ENCODE data around the gene NLRC3.

The NLRC3 gene

DNA sequence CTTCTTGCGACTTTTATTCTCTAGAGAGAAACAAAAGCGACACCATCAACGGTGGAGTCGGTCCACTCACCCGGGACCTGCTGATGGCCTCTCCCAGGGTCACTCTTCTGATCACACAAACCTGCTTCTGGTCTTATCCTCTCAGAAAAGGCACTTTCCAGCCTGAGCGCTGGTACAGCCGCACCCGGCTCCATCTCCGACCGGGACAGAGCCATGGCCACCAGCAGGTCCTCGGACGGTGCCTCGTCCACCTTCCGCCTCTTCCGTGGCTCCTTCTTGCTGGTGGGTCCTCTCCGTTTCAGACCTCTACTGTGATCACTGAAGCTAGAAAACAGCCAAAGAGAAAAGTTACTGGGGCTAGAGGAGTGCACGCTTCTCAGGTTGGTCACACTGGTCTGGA lies 20.5 kb upstream of the NLRC3 start:
- Histone ChIP-seq H3K79me2 (ENCODE audit: control insufficient read depth, insufficient read depth, low read length, unreplicated experiment) (no peaks in the 10 kb centered on the region), H3K36me3 (ENCODE audit: insufficient read depth, low read length) (peaks cover 11% of the 10 kb centered on the region; the same call in 1 of the 2 replicates), H2AFZ (ENCODE audit: low read length, unreplicated experiment) (no peak overlapping the region), H3K4me1 (ENCODE audit: control insufficient read depth, insufficient read depth, low read length, unreplicated experiment) (no peaks in the 10 kb centered on the region), H3K27ac (ENCODE audit: low read depth, low read length) (no peak overlapping the region), H3K27me3 (ENCODE audit: insufficient read depth, low read length) (no peaks in the 10 kb centered on the region), H3K4me3 (ENCODE audit: low read depth, low read length) (no peak overlapping the region)

- Histone ChIP-seq H3K79me2 (ENCODE audit: control insufficient read depth, insufficient read depth, low read length, unreplicated experiment) (no peaks in the 10 kb centered on the region), H3K4me3 (ENCODE audit: low read depth, low read length) (no peak overlapping the region), H2AFZ (ENCODE audit: low read length, unreplicated experiment) (no peak overlapping the region), H3K4me1 (ENCODE audit: control insufficient read depth, insufficient read depth, low read length, unreplicated experiment) (no peaks in the 10 kb centered on the region), H3K27ac (ENCODE audit: low read depth, low read length) (no peak overlapping the region), H3K36me3 (ENCODE audit: insufficient read depth, low read length) (peaks cover 11% of the 10 kb centered on the region; the same call in 1 of the 2 replicates), H3K27me3 (ENCODE audit: insufficient read depth, low read length) (no peaks in the 10 kb centered on the region)
These were observed 20.0 kb upstream of the NLRC3 start for GRCh38 chr16:3597226-3597625.

DNA sequence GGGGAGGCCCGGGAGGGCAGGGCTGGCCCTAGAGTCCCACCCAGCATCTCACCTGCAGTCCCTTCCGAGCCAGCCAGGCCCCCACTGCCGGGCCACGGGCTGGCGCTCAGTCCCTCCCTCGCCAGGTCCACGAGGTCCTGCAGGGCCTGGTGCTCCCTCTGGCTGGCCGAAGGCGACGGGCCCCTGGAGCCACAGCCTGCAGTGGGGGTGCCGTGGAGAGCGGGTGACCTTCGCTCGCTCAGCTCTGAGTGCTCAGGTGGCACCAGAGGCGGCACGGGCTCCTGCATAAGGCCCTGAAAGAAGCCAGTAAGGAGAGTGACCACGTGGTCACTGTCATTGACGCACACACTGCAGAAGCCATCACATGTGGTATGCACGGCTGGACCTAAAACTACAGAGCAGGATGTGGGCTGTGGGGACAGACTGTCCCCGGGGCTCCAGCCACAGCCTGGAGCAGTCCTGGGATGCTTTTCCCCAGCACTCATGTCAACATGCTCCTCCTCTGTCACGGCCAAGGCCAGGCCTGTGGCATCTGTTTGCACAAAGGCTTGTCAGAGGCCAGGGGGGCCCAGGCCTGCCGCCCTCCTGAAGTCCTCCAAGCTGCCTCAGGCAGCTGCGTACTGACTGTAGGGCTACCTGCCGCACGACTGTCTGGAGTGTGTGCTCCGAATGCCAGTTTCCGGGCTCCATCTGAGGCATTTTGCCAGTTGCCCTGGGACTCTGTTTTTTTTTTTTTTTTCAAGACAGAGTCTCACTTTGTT lies 19.1 kb upstream of the NLRC3 start:
- no peaks in the 10 kb centered on the region for H3K27me3 ChIP-seq (ENCODE audit: insufficient read depth, low read length)
- no peak overlapping the region for H3K27ac ChIP-seq (ENCODE audit: low read depth, low read length)
- H3K4me1 ChIP-seq (ENCODE audit: control insufficient read depth, insufficient read depth, low read length, unreplicated experiment): no peaks in the 10 kb centered on the region
- H3K79me2 ChIP-seq (ENCODE audit: control insufficient read depth, insufficient read depth, low read length, unreplicated experiment): no peaks in the 10 kb centered on the region
- H2AFZ ChIP-seq (ENCODE audit: low read length, unreplicated experiment): no peak overlapping the region
- H3K36me3 ChIP-seq (ENCODE audit: insufficient read depth, low read length): peaks cover 15% of the 10 kb centered on the region; the same call in 1 of the 2 replicates
- no peak overlapping the region for H3K4me3 ChIP-seq (ENCODE audit: low read depth, low read length)

DNA sequence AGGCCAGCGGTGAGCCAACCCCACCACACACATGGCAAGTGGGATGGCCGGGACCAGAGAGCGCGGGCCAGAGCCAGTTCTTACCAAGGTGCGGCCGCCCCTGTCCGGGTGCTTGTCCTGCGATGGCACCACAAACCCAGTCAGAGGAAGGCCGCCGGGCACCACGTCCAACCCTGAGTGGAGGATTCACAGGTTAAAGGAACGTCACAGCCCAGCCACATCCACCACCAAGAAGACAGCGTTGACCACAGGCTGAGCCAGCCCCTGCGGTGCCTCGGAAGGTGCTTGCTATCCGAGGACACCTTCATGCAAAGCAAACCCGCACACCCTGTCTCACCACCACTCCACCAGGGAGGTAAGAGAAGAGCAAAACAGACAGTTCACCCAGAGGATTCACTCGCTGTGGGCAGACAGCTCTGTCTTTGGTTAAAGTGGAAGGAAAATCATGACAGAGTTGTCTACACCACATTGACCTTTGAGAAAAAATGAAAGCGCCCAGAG lies 18.4 kb upstream of the NLRC3 start:
- Histone ChIP-seq H3K36me3 (ENCODE audit: insufficient read depth, low read length) (peaks cover 11% of the 10 kb centered on the region; the same call in 1 of the 2 replicates), H2AFZ (ENCODE audit: low read length, unreplicated experiment) (no peak overlapping the region), H3K4me1 (ENCODE audit: control insufficient read depth, insufficient read depth, low read length, unreplicated experiment) (no peaks in the 10 kb centered on the region), H3K27ac (ENCODE audit: low read depth, low read length) (no peak overlapping the region), H3K4me3 (ENCODE audit: low read depth, low read length) (no peak overlapping the region), H3K79me2 (ENCODE audit: control insufficient read depth, insufficient read depth, low read length, unreplicated experiment) (no peaks in the 10 kb centered on the region), H3K27me3 (ENCODE audit: insufficient read depth, low read length) (no peaks in the 10 kb centered on the region)

GRCh38 chr16:3595110-3595486 lies 17.9 kb upstream of the NLRC3 start:
- no peak overlapping the region for H3K27ac ChIP-seq (ENCODE audit: low read depth, low read length)

GRCh38 chr16:3594316-3595109 lies 17.3 kb upstream of the NLRC3 start:
- Histone ChIP-seq H3K4me3 (ENCODE audit: low read depth, low read length) (no peak overlapping the region), H2AFZ (ENCODE audit: low read length, unreplicated experiment) (no peak overlapping the region), H3K36me3 (ENCODE audit: insufficient read depth, low read length) (peaks cover 7% of the 10 kb centered on the region; the same call in 1 of the 2 replicates), H3K27ac (ENCODE audit: low read depth, low read length) (no peak overlapping the region), H3K4me1 (ENCODE audit: control insufficient read depth, insufficient read depth, low read length, unreplicated experiment) (no peaks in the 10 kb centered on the region), H3K27me3 (ENCODE audit: insufficient read depth, low read length) (no peaks in the 10 kb centered on the region), H3K79me2 (ENCODE audit: control insufficient read depth, insufficient read depth, low read length, unreplicated experiment) (no peaks in the 10 kb centered on the region)

More at GRCh38 chr16:3595110-3595486, 17.9 kb upstream of the NLRC3 start:
- H3K79me2 ChIP-seq (ENCODE audit: control insufficient read depth, insufficient read depth, low read length, unreplicated experiment): no peaks in the 10 kb centered on the region
- H3K4me1 ChIP-seq (ENCODE audit: control insufficient read depth, insufficient read depth, low read length, unreplicated experiment): no peaks in the 10 kb centered on the region
- H3K27me3 ChIP-seq (ENCODE audit: insufficient read depth, low read length): no peaks in the 10 kb centered on the region
- peaks cover 9% of the 10 kb centered on the region; the same call in 1 of the 2 replicates for H3K36me3 ChIP-seq (ENCODE audit: insufficient read depth, low read length)
- H2AFZ ChIP-seq (ENCODE audit: low read length, unreplicated experiment): no peak overlapping the region
- no peak overlapping the region for H3K4me3 ChIP-seq (ENCODE audit: low read depth, low read length)

DNA sequence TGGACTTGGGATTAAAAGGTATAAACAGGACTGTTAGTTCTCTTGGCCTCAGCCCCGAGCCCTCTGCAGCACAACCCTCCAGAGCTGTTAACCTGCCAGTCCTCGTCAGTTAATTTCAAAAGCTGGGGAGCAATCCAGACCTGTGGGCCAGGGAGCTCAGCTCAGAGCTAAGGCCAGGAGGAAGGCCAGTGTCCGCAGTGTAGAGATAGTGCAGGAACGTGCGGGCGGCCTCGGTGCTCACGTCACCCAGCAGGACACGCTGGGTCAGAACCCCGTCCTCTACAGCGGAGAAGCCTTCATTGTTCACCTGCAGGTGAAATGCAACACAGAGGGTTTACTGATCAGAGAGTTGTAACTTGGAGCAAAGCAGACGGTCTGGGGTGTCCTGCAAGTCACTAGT lies 15.4 kb upstream of the NLRC3 start:
- Histone ChIP-seq H3K4me3 (ENCODE audit: low read depth, low read length) (no peak overlapping the region), H3K36me3 (ENCODE audit: insufficient read depth, low read length) (peaks cover 7% of the 10 kb centered on the region; the same call in 1 of the 2 replicates), H2AFZ (ENCODE audit: low read length, unreplicated experiment) (no peak overlapping the region), H3K79me2 (ENCODE audit: control insufficient read depth, insufficient read depth, low read length, unreplicated experiment) (no peaks in the 10 kb centered on the region), H3K4me1 (ENCODE audit: control insufficient read depth, insufficient read depth, low read length, unreplicated experiment) (no peaks in the 10 kb centered on the region), H3K27ac (ENCODE audit: low read depth, low read length) (no peak overlapping the region), H3K27me3 (ENCODE audit: insufficient read depth, low read length) (no peaks in the 10 kb centered on the region)

DNA sequence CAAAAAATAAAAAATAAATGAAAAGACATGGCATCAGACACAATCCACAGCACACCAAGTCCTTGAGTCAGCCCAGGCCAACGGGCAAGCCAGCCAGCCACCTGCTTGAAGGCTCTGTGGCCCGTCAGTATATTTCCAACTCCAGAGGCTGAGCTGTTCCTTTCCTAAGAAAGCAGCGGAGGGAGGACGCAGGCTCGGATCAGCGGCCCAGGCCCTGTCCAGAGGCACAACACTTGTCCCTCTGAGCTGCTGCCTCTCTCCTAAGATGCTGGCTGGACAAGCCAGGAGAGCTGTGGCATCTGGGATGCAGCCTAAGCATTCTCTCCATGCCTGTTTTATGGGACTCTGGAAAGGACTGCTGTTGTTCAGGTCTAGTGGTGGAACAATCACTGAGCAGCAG lies 14.8 kb upstream of the NLRC3 start:
- Histone ChIP-seq H3K27me3 (ENCODE audit: insufficient read depth, low read length) (no peaks in the 10 kb centered on the region), H3K4me3 (ENCODE audit: low read depth, low read length) (no peak overlapping the region), H3K27ac (ENCODE audit: low read depth, low read length) (no peak overlapping the region), H3K4me1 (ENCODE audit: control insufficient read depth, insufficient read depth, low read length, unreplicated experiment) (no peaks in the 10 kb centered on the region), H2AFZ (ENCODE audit: low read length, unreplicated experiment) (no peak overlapping the region), H3K79me2 (ENCODE audit: control insufficient read depth, insufficient read depth, low read length, unreplicated experiment) (no peaks in the 10 kb centered on the region), H3K36me3 (ENCODE audit: insufficient read depth, low read length) (peaks cover 7% of the 10 kb centered on the region; the same call in 1 of the 2 replicates)

GRCh38 chr16:3591436-3591803 lies 14.2 kb upstream of the NLRC3 start:
- Histone ChIP-seq H3K4me3 (ENCODE audit: low read depth, low read length) (no peak overlapping the region), H3K4me1 (ENCODE audit: control insufficient read depth, insufficient read depth, low read length, unreplicated experiment) (no peaks in the 10 kb centered on the region), H2AFZ (ENCODE audit: low read length, unreplicated experiment) (no peak overlapping the region), H3K79me2 (ENCODE audit: control insufficient read depth, insufficient read depth, low read length, unreplicated experiment) (no peaks in the 10 kb centered on the region), H3K27ac (ENCODE audit: low read depth, low read length) (no peak overlapping the region), H3K27me3 (ENCODE audit: insufficient read depth, low read length) (no peaks in the 10 kb centered on the region), H3K36me3 (ENCODE audit: insufficient read depth, low read length) (peaks cover 7% of the 10 kb centered on the region; the same call in 1 of the 2 replicates)

- H3K36me3 ChIP-seq (ENCODE audit: insufficient read depth, low read length): peaks cover 7% of the 10 kb centered on the region; the same call in 1 of the 2 replicates
These were observed 13.7 kb upstream of the NLRC3 start for GRCh38 chr16:3590736-3591435.

More at GRCh38 chr16:3590736-3591435, 13.7 kb upstream of the NLRC3 start:
- H2AFZ ChIP-seq (ENCODE audit: low read length, unreplicated experiment): no peak overlapping the region
- H3K4me1 ChIP-seq (ENCODE audit: control insufficient read depth, insufficient read depth, low read length, unreplicated experiment): no peaks in the 10 kb centered on the region
- no peak overlapping the region for H3K4me3 ChIP-seq (ENCODE audit: low read depth, low read length)
- H3K79me2 ChIP-seq (ENCODE audit: control insufficient read depth, insufficient read depth, low read length, unreplicated experiment): no peaks in the 10 kb centered on the region
- no peak overlapping the region for H3K27ac ChIP-seq (ENCODE audit: low read depth, low read length)
- no peaks in the 10 kb centered on the region for H3K27me3 ChIP-seq (ENCODE audit: insufficient read depth, low read length)
